SK-N-SH (cell line): ENCODE data around the gene CFAP74.

Source experiments
- CHD2 ChIP-seq: fragments of 150-350 bp; IDR thresholded peaks from 2 replicates; pipeline ENCODE4 v1.6.1; 2018; ENCODE audit warnings: low read length; ENCODE audit not compliant: partially characterized antibody
- EP300 ChIP-seq, 2 experiments: IDR thresholded peaks; 2 replicates each; pipeline versions ENCODE4 v1.4.0 to v1.6.1; 2012; ENCODE audit warnings: borderline replicate concordance in 1 of 2, low read depth in 1 of 2, low read length in 1 of 2
- JUND ChIP-seq: IDR thresholded peaks from 2 replicates; pipeline ENCODE4 v1.4.0; 2012
- RAD21 ChIP-seq: IDR thresholded peaks from 2 replicates; pipeline ENCODE4 v1.6.1; 2012; ENCODE audit warnings: mild to moderate bottlenecking, low read length
- RFX5 ChIP-seq: IDR thresholded peaks from 2 replicates; pipeline ENCODE4 v1.6.1; 2012; ENCODE audit warnings: mild to moderate bottlenecking, improper control_type of control experiment, low read length
- RXRA ChIP-seq: IDR thresholded peaks from 2 replicates; pipeline ENCODE4 v1.4.0; 2012; ENCODE audit warnings: low read depth, mild to moderate bottlenecking, borderline replicate concordance
- SMC3 ChIP-seq: IDR thresholded peaks from 2 replicates; pipeline ENCODE4 v1.6.1; 2012; ENCODE audit warnings: low read depth, low read length, improper control_type of control experiment
- TF ChIP-seq, protein P1 (sequence below): fragments of 200-600 bp; sonication (generic); IDR thresholded peaks from 2 replicates; pipeline ENCODE4 v1.6.1; 2017; ENCODE audit warnings: antibody characterized with exemption, mild to moderate bottlenecking, moderate library complexity
- TF ChIP-seq, protein P2 (sequence below): IDR thresholded peaks from 2 replicates; pipeline ENCODE4 v1.4.0; 2012; ENCODE audit warnings: low read depth, borderline replicate concordance

GRCh38 chr1:1900883-1901640 is 102.5 kb downstream of the CFAP74 start:
- TF ChIP-seq CHD2 (no peak), RFX5 (no peak), JUND (no peak), SMC3 (no peak), EP300 (IDR thresholded peaks at IDR 0.05; ENCODE audit: borderline replicate concordance in 1 of 2, low read depth in 1 of 2, low read length in 1 of 2) (no peak), RXRA (no peak), RAD21 (no peak)
- TF ChIP-seq, protein P1, sequence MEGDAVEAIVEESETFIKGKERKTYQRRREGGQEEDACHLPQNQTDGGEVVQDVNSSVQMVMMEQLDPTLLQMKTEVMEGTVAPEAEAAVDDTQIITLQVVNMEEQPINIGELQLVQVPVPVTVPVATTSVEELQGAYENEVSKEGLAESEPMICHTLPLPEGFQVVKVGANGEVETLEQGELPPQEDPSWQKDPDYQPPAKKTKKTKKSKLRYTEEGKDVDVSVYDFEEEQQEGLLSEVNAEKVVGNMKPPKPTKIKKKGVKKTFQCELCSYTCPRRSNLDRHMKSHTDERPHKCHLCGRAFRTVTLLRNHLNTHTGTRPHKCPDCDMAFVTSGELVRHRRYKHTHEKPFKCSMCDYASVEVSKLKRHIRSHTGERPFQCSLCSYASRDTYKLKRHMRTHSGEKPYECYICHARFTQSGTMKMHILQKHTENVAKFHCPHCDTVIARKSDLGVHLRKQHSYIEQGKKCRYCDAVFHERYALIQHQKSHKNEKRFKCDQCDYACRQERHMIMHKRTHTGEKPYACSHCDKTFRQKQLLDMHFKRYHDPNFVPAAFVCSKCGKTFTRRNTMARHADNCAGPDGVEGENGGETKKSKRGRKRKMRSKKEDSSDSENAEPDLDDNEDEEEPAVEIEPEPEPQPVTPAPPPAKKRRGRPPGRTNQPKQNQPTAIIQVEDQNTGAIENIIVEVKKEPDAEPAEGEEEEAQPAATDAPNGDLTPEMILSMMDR, result no peak
- TF ChIP-seq, protein P2, sequence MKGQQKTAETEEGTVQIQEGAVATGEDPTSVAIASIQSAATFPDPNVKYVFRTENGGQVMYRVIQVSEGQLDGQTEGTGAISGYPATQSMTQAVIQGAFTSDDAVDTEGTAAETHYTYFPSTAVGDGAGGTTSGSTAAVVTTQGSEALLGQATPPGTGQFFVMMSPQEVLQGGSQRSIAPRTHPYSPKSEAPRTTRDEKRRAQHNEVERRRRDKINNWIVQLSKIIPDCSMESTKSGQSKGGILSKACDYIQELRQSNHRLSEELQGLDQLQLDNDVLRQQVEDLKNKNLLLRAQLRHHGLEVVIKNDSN, result no peak
